Smooth muscle cell of the brain vasculature (primary cell): ENCODE data around the gene GEN1.

Source experiments
- DNase-seq: peaks from one replicate; pipeline ENCODE4 v3.0.0-alpha.2; 2012; ENCODE audit warnings: low read depth, low spot score

Gene GEN1

DNA sequence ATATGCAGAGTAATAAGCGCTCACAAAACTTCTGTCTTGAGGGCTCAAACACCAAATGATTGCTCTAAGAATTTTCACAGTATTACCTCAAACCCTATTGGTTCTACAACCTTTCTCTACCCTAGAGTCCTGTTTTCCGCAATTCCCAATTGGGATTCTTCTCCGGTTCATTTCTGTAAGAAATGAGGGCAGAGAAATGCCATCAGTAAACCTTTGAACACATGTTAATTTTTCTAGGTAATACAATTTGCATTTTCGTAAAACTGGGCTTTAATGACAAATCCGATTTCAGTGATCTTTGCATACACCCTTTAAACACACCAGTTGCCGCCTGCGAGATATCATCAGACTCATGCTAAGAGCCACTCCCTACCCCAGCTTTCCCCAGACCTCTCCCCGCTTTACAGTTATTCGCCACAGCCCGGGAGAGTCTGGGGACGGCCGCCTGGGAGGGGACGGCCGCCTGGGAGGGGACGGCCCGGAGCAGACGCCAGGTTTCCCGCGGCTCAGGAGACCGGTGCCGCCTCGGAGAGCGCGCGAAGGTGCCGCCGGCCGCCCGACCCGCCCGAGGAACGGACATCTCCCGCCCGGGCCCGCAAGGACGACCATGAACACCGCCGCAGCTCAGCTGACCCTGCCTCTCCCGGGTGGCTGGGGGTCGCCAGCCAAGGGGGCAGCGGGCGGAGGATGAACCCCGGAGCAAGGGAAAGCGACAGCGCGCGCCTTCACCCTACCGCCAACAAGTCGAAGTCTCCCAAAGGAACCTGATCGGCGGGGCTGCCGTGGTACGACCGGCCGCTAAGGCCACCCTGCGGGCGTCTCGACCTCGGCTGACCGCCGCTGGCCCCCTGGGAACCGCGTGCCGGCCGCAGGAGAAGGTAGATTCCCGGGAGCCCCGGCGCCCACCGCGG lies 791 bp upstream of the GEN1 start:
- DNase-seq: no peak

DNA sequence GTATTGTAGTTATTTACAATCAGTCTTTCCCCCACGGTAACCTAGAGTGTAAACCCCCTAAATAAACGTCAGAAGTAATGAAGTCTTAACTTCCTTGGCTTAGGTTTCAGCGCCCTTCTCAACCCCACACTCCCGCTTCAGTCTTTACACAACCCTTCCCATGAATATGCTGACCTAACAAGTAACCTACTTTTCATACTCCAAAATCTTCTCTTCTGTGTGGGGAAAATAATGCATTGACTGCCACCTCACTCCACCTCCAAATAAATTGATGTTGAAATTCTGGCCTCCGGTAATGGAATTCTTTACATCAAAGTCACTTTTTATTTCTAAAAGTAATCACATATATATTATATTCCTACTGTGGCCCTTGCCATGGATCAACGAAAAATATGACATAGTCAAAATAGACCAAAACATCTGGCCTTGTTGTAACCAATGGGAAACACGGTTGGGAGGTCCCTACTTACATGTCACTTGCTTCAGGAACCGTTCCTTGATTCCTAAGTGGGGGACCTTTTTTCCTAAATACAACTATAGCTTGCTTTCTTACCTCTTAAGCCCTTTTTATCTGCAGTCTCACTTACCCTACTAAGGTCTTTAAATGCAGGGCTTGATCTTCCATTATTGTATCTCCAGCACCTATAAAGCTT lies 961 bp downstream of the GEN1 start:
- no peak for DNase-seq

DNA sequence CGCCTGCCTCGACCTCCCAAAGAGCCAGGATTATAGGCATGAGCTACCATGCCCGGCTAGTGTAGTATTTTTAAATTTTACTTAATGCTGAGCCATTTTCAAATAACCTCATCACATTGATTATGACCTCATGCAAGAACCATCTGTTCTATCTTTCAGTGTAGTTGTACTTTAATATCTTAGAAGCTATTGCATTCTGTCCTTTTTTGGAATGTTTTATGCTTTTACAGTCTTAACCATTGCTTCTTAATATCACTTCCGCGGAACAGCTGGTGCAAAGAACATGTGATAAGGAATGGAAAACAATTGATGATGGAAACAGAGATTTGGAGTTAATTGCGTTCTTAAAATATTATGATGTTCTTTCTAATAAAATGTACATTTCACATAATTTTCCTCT lies 2.7 kb downstream of the GEN1 start:
- no peak for DNase-seq

DNA sequence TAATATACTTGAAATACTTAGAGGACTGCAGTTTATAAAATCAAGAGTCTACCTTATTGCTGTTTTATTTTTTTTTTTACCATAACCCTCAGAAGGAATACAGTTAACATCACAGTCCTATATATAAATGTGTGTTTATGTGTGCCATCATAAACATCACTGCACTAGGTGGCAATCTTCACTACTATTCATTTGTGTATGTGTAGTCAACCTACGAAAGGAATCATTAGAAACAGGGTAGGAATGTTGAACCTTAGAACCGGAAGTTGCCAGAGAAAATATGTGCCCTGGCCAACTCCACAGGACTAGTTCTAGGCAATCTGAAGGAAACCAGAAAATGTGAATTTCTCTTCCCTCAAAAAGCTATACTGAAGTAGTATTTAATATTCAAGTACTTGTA lies 3.4 kb downstream of the GEN1 start:
- DNase-seq: no peak

DNA sequence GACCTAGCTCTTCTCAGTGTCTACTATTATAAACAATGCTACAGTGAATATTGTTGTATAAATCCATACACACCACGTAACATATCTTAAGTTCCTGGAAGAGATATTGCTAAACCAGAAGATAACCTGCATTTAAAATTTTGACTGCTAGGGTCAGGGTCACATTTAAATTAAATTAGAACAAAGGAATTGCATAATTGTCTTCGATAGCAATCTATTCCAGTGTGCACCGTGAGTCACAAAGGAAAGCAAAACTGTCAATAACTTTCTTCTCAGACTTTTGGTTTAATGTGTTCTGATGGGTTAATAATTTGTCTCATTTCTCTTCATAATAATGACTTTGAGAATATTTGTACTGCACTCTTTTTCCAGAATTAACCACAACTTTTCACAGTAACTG lies 4.2 kb downstream of the GEN1 start:
- no peak for DNase-seq

DNA sequence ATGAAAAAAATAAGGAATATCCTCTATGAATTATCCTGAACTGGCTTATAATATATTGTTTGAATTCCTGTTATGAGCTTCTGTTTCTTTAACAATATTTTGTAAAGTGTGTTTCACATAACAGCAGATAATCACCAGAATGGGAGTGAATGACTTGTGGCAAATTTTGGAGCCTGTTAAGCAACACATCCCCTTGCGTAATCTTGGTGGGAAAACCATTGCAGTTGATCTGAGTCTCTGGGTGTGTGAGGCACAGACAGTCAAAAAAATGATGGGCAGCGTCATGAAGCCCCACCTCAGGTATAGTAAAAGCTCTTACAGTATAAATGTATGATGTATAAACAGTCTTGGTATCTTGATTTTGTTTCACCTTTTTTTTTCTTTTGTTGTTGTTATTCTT lies 5.9 kb downstream of the GEN1 start:
- DNase-seq: no peak

DNA sequence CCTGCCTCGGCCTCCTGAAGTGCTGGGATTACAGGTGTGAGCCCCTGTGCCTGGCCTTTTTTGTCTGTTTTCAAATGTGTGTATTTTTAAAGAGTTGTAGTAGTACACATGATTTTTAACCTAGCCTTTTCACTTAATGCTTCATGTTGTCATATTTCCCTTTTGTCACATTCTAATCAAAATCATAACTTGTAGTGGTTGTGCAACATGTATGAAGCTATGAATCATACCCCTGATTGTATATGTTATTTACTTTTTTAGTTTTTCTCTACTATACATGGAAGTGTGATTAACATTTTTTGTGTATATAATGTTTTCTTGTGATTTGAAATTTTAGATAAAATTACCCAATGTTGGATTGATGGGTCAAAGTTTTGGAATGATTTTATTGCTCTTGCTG lies 8.5 kb downstream of the GEN1 start:
- DNase-seq: no peak

DNA sequence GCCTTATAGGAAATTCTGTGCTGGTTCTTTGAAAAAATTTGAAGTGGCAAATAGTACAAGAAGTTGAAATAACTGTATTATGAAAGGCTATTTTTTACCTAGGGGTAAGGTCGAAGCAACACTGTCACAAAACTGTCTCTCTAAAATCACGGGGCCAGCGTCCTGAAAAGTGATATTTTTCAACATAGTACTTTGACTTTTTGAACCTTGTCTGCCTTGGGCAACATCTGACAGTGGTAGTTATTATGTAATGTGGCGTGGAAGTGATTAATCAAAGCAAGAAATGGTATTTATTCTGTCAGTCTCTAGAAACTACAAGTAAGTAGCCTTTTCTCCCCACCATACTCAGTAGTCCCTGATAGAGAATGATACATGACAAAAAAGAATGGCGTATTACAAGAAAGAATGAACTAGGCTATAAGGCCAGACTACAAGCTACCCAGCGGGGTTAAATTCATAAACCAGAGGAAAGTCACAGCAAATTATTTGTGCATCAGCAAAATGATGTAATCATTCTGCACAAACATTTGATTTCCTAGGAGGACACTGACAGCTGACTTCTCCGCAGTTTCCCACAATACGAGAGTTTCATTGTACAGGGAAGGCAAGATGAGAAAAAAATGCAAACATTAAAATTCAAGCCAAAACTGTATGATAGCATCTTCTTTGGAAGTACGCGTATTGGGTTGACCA lies 9.8 kb downstream of the GEN1 start:
- DNase-seq: no peak

DNA sequence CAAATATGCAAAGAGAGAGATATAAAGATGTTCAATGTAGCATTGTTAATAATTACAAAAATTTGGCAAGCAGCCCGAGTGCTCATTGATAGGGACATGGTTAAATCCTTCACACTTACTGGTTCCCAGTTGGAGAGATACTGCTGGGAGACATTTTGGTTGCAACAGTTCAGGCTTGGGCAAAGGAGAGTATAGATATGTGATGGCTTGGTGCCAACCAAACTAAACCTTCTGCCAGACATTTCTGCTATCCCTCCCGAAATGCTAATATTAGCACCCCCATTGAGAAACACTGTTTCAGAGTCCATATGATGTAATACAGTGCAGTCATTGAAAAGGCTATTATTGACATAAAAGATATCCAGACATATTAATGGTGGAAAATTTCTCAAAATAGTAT lies 11.5 kb downstream of the GEN1 start:
- no peak for DNase-seq

DNA sequence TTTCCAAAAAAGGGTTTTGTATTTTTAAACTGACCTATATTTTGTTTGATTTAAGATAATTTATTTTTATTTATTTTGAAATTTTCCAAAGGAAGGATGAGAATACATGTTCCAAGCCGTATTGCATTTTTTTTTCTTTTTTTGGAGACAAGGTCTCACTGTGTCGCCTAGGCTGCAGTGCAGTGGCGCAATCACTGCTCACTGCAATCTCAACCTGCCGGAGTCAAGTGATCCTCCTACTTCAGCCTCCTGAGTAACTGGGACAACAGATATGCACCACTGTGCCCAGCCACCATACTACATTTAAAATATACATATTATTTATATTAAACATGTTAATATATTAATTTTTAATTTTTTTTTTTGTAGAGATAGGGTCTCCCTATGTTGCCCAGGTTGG lies 15.0 kb downstream of the GEN1 start:
- no peak for DNase-seq

DNA sequence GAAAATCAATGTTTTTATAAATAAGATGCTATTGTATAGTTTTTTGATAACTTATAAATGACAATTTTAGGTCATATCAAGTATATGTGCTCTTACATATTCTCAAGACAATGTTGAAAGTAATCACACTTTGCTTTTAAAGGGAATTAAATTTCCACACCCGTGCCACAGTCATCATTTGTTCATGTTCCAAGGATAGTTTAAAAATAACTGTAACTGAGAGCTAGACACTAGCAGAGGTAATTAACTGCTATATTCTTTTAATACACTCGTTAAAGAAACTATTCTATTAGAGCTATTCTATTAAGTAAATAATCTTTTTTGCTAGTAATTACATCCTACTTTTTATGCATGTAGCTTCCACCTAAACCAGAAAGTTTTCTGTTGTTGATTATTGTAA lies 18.0 kb downstream of the GEN1 start:
- DNase-seq: no peak

DNA sequence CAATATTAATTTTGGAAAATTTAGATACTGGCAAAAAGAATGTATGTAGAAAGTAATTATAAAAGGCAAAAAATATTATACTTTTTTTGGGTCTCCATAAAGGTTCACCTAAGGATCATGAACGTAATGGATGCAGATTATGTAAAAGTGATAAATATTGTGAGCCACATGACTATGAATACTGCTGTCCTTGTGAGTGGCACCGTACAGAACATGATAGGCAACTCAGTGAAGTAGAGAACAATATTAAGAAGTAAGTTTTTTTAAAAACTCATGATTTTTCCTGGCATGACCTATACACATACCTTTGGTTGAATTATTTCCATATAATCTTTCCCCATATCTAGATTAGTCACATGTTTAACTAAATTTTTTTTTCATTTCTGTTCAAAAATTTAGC lies 18.6 kb downstream of the GEN1 start:
- no peak for DNase-seq

DNA sequence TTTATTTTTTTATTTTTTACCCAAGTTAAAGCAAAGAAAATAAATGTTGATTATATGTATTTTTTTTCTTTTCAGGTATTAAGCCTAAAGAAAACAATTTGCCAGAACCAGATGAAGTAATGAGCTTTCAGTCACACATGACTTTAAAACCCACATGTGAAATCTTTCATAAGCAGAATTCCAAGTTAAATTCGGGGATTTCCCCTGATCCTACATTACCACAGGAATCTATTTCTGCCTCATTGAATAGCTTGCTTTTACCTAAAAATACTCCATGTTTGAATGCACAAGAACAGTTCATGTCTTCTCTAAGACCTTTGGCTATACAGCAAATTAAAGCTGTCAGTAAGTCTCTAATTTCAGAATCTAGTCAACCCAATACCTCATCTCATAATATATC lies 26.6 kb downstream of the GEN1 start:
- DNase-seq: no peak

DNA sequence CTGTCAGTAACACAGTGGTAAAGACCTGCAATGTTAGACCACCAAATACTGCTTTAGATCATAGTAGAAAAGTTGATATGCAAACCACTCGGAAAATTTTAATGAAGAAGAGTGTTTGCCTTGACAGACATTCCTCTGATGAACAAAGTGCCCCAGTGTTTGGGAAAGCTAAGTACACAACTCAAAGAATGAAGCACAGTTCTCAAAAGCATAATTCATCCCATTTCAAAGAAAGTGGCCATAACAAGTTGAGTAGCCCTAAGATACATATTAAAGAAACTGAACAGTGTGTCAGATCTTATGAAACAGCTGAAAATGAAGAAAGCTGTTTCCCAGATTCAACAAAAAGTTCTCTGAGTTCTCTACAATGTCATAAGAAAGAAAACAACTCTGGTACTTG lies 27.5 kb downstream of the GEN1 start:
- no peak for DNase-seq

DNA sequence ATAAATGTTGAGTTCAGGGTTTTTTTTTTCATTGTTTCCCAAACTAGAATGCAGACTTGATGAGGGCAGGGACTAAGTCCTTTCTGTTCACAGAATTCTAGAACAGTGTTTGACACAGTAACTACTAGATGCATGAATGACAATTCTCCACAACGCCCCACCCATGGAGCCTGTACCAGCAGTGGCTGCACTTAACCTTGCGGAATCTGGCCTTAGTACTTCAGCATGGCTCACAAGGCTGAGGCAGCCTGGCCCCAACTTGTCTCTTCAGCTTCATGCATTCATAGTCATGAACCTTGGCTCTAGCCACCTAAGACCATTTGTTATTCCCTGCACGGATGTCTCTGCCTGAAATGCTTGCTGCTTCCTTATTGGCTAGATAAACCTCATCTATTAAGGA lies 32.8 kb downstream of the GEN1 start:
- DNase-seq: no peak

DNA sequence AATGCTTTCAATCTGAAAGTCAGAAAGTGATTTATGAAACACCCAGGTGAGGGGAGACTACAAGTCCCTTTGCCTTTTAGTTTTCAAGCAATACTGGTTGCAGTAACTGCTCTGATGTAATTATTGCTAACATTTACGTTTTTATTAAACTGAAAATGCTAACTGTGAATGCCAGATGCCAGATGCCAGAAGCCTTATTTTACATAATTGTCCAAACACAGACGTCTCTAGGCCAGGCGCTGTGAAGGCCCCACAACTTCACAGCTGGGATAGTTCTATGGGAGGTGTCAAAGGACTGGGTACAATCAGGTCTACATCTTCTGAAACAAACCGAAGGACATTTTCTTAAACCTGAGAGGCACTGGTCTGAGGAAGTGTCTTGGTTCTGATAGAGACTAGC lies 34.8 kb downstream of the GEN1 start:
- DNase-seq: no peak

DNA sequence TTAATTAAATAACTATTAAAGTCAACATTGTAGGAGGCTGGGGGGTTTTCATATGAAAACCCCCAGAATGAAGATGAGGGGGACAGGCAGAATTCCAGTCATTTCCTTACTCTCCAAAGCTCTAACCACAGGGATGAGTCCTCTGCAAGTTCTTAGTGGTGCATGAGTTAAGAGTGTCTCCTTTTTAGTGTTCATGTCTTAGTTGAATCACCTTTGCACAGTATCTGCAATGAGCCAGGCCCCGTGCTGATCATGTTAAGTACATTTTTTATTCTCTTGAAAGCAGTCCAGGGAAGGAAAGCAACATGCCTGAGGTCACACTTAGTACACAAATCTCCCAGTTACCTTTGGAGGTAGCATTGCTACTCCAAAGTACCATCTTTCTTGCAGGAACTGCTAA lies 36.6 kb downstream of the GEN1 start:
- DNase-seq: no peak

DNA sequence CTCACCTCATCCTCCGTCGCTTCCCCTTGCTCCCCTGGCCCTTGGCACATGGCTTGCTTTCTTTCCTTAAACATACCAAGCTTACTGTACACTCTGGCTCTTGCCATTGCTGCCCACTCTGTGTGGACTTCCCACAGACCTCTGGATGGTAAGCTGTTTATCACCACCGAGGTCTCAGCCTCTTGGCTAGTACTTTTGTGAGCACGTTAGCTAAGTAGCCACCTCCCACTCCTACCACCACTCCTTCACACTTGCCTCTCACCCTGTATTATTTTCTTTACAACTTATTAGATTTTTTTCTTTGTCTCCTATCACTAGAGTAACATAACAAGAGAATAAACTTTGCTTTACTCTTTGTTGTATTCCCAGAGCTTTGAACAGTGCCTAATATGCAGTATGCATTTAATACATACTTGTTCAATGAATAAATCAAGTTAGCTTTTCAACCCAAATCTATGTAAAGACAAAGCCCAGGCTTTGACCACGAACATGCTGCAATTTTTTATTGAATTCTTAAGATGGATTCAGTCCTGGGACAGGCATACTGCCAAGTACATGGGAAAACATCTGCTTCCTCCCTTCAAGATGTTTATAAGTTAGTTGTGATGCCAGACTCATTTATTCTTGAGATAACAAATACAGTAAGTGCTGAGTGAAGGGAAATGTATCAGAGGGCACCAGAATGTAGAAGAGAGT lies 37.3 kb downstream of the GEN1 start:
- DNase-seq: peak; percentile 4

DNA sequence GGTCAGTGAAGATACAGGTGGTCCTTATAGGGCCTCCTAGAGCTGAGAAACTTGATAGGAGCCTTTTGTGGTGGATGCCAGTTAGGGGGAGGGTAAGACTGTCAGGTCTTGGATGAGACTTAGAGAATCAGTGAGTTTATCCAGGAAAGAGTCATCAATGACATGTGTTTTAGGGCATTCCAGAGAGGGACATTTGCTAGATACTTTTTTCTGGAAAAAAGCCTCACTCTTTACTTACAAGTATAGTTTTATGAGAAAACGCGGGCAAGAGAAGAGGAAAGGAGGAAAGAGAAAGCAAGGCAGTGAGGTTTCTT lies 37.8 kb downstream of the GEN1 start:
- no peak for DNase-seq

DNA sequence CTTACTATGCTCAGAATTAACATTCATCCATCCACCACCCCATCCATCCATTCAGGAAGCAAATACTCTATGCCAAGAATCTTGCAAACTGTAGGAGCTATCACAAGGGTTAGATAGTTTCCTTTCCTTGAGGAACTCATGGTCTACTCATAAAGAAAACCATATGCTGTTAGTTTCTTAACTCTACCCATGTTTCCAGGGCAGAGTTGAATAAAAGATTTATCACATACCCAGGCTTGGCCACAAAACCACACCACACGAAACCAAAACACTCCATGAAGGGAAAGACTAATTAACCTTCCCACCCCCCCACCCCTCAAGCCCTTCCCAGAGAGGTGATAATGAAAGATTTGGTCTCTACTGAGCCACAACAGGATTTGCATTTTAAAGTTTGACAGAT lies 38.6 kb downstream of the GEN1 start:
- DNase-seq: no peak

DNA sequence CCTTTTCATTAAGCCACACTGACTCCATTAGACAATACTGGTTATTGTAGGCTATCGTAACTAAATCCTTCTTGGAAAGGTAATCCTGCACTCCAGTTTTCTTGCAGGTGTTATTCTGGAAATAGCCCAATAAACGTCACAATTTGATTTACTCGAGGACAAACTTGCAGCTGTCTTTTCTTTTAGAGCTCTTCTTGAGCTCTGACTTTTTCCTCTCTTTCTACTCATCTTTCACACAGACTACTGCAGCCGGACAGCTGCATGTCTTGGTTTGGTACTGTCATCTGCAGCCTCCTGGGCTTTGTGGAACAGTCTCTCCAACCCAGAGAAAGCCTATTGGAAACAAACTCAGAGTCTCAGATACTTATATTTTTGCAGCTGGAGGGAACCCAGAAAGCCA lies 39.4 kb downstream of the GEN1 start:
- DNase-seq: no peak

DNA sequence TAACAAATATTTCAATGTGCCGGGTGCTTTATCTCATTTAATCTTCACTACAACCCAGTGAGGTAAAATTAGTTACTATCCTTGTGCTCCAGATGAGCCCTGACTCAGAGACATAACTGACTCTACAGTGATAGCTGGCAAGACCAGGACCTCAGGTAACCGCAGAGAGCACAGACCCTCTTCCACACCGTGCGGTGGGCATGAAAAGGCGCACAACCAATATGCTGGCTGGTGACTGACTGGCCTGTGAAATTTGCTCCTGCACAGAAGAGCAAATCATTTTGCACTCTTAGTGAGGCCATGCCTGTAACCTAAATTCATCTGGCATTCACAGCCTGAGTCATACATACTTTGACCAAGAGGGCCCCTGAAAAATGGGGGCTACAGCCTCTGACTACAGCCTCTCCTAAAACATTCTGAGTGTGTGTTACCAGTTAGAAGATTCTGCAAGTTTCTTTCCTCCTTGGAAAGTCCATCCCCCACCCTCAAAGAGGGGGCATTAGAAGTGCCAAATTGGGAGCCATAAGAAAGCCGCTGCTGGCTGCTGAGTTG lies 39.9 kb downstream of the GEN1 start:
- no peak for DNase-seq
